ENCODE results near the gene SPACDR. TPM values are rescaled to one million over a fixed set of nuclear protein-coding genes. Genes with fewer than 3 reads are reported as not detected.
A peak's percentile ranks its signal among the peaks of the same experiment; 100 is the strongest.

The SPACDR gene
- total RNA-seq, 6 experiments from 2014 or later, result 0.66 to 1.6 (median 1.0) TPM

DNA sequence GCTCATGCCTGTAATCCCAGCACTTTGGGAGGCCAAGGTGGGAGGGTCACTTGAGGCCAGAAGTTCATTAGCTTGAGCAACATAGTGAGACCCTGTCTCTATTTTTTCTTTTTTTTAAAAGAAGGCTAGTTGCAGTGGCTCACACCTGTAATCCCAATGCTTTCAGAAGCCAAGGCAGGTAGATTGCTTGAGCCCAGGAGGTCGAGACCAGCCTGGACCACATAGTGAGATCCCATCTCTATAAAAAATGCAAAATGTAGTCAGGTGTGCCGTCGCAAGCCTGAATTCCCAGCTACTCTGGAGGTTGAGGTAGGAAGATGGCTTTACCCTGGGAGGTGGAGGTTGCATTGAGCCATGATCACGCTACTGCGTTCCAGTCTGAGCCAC is 27.1 kb upstream of the SPACDR start:
- Mint-ChIP-seq H3K4me1 (ENCODE audit: low read depth) (no peaks in the 10 kb centered on the region), H3K27ac (no peak overlapping the region), H3K27me3 (ENCODE audit: insufficient read depth) (peaks cover 13% of the 10 kb centered on the region), H3K4me3 (no peak overlapping the region), H3K9me3 (no peaks in the 10 kb centered on the region), H3K36me3 (ENCODE audit: low read depth) (no peaks in the 10 kb centered on the region)
- TF ChIP-seq, protein P1, sequence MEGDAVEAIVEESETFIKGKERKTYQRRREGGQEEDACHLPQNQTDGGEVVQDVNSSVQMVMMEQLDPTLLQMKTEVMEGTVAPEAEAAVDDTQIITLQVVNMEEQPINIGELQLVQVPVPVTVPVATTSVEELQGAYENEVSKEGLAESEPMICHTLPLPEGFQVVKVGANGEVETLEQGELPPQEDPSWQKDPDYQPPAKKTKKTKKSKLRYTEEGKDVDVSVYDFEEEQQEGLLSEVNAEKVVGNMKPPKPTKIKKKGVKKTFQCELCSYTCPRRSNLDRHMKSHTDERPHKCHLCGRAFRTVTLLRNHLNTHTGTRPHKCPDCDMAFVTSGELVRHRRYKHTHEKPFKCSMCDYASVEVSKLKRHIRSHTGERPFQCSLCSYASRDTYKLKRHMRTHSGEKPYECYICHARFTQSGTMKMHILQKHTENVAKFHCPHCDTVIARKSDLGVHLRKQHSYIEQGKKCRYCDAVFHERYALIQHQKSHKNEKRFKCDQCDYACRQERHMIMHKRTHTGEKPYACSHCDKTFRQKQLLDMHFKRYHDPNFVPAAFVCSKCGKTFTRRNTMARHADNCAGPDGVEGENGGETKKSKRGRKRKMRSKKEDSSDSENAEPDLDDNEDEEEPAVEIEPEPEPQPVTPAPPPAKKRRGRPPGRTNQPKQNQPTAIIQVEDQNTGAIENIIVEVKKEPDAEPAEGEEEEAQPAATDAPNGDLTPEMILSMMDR (IDR thresholded peaks at IDR 0.05), result no peak
- DNase-seq, result no peak

DNA sequence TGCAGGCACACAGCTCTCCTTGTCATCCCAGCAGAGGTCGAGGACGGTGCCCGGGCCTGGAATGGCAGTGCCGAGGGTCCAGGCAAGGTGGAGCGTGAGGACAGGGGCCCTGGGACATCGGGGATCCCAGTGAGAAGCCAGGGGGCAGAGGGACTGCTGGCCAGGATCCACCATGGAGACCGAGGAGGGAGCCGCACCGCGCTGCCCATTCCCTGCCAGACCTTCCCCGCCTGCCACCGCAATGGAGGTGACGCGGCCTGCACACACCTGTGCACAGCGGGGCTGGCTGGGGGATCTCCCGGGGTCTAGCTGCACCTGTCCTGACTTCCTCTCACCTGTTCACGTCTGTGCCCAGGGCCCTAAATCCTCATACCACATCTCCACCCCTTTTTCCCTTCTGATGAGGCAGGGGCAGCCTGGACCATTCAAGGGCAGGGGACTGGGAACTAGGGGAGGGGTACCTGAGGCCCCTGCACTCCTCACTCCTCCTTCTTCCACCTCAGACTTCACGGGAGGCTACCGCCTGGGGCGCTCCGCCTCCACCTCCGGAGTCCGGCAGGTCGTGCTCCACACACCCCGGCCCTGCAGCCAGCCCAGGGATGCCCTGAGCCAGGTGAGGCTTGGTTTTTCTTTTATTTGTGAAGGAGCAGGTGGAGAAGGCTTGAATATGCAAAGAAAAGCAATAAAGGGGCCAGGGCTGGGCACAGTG is 26.6 kb upstream of the SPACDR start:
- no peak for DNase-seq
- Mint-ChIP-seq H3K36me3 (ENCODE audit: low read depth) (no peaks in the 10 kb centered on the region), H3K4me1 (ENCODE audit: low read depth) (peaks cover 5% of the 10 kb centered on the region; the same call in 1 of the 2 replicates), H3K9me3 (no peaks in the 10 kb centered on the region), H3K27me3 (ENCODE audit: insufficient read depth) (peaks cover 7% of the 10 kb centered on the region), H3K27ac (peak overlapping the region; percentile 32; the same call in 1 of the 2 replicates), H3K4me3 (no peak overlapping the region)
- TF ChIP-seq, protein P1 (IDR thresholded peaks at IDR 0.05), result no peak

DNA sequence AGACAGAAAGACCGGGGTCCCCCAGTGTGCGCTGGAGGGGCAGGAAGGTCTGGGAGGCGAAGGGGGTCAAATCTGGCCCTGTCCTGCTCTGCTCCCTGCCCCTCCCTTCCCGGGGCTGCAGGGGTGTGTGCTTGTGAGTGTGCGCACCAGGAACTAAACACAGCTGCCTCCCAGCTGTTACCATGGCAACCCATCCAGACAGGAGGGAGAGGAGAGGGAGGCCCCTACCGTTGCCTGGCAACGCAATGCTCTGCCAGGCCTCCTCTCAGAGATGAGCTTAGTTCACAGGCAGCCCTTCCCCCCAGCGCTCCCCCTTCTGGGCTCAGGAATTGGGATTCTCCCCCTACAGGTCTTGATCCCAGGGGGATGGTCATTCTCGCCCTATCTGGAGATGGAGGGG is 25.8 kb upstream of the SPACDR start:
- H3K36me3 Mint-ChIP-seq (ENCODE audit: low read depth), result no peaks in the 10 kb centered on the region
- H3K9me3 Mint-ChIP-seq, result no peaks in the 10 kb centered on the region
- H3K27me3 Mint-ChIP-seq (ENCODE audit: insufficient read depth), result peaks cover 3% of the 10 kb centered on the region
- no peak overlapping the region for H3K4me3 Mint-ChIP-seq
- DNase-seq, result peak; percentile 86
- H3K27ac Mint-ChIP-seq, result peak overlapping the region; percentile 61; the same call in 1 of the 2 replicates
- TF ChIP-seq, protein P1 (IDR thresholded peaks at IDR 0.05), result no peak
- H3K4me1 Mint-ChIP-seq (ENCODE audit: low read depth), result peaks cover 7% of the 10 kb centered on the region; the same call in 1 of the 2 replicates

DNA sequence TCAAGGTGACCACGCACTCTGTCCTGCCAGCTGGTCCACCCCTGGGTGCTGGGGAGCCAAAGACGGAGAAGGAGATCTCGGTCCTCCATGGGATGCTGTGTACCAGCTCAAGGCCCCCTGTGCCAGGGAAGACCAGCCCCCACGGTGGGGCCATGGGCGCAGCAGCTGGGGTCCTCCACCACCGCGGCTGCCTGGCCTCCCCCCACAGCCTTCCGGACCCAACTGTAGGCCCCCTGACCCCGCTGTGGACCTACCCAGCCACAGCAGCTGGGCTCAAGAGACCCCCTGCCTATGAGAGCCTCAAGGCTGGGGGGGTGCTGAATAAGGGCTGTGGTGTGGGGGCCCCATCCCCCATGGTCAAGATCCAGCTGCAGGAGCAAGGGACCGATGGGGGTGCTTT is 25.1 kb upstream of the SPACDR start:
- Mint-ChIP-seq H3K4me1 (ENCODE audit: low read depth) (peaks cover 7% of the 10 kb centered on the region; the same call in 1 of the 2 replicates), H3K4me3 (no peak overlapping the region), H3K27ac (no peak overlapping the region), H3K27me3 (ENCODE audit: insufficient read depth) (peaks cover 5% of the 10 kb centered on the region), H3K36me3 (ENCODE audit: low read depth) (no peaks in the 10 kb centered on the region), H3K9me3 (no peaks in the 10 kb centered on the region)
- TF ChIP-seq, protein P1 (IDR thresholded peaks at IDR 0.05), result no peak
- no peak for DNase-seq

DNA sequence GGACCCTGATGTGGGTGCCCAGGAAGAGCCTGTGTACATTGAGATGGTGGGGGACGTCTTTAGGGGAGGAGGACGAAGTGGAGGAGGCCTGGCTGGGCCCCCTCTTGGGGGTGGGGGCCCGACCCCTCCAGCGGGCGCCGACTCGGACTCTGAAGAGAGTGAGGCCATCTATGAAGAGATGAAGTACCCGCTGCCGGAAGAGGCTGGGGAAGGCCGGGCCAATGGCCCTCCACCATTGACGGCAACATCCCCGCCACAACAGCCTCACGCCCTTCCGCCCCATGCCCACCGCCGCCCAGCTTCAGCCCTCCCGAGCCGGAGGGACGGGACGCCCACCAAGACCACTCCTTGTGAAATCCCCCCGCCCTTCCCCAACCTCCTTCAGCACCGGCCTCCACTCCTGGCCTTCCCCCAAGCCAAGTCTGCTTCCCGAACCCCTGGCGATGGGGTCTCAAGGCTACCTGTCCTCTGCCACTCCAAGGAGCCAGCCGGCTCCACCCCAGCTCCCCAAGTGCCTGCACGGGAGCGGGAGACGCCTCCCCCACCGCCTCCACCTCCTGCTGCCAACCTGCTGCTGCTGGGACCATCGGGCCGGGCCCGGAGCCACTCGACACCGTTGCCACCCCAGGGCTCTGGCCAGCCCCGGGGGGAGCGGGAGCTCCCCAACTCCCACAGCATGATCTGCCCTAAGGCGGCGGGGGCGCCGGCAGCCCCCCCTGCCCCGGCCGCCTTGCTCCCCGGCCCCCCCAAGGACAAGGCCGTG is 24.5 kb upstream of the SPACDR start:
- no peak overlapping the region for H3K27ac Mint-ChIP-seq
- H3K36me3 Mint-ChIP-seq (ENCODE audit: low read depth), result no peaks in the 10 kb centered on the region
- TF ChIP-seq, protein P1 (IDR thresholded peaks at IDR 0.05), result no peak
- no peak for DNase-seq
- no peaks in the 10 kb centered on the region for H3K9me3 Mint-ChIP-seq
- no peak overlapping the region for H3K4me3 Mint-ChIP-seq
- H3K4me1 Mint-ChIP-seq (ENCODE audit: low read depth), result peaks cover 7% of the 10 kb centered on the region; the same call in 1 of the 2 replicates
- peaks cover 3% of the 10 kb centered on the region for H3K27me3 Mint-ChIP-seq (ENCODE audit: insufficient read depth)
